ENCODE results near the gene VMP1.
"Not testable (repeated sequence)": the region's sequence is repeated elsewhere in the genome, so short reads cannot be mapped to it uniquely, and the experiment has no call there.

Gene VMP1

DNA sequence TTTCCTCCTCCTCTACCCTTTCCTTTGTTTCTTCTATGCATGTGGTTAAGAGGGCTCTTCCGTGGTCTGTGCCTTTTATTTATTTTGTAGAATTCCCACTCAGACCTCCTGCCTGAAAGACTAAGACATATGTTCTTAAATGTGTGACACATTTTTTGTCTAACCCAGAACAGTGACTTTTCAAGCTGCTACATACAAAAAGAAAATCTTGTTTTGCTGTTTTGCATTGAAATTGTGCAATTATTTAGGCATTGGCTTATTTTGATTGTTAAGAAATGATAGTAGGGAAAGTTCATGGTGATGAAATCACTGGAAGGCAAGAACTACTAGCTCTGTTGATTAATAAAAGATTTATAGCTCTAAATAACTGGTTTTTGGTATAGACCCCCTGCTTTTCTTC is 108.5 kb downstream of the VMP1 start:
- DNase-seq = no peak

GRCh38 chr17:59825533-59826322 is 118.3 kb downstream of the VMP1 start:
- no peak for DNase-seq

DNA sequence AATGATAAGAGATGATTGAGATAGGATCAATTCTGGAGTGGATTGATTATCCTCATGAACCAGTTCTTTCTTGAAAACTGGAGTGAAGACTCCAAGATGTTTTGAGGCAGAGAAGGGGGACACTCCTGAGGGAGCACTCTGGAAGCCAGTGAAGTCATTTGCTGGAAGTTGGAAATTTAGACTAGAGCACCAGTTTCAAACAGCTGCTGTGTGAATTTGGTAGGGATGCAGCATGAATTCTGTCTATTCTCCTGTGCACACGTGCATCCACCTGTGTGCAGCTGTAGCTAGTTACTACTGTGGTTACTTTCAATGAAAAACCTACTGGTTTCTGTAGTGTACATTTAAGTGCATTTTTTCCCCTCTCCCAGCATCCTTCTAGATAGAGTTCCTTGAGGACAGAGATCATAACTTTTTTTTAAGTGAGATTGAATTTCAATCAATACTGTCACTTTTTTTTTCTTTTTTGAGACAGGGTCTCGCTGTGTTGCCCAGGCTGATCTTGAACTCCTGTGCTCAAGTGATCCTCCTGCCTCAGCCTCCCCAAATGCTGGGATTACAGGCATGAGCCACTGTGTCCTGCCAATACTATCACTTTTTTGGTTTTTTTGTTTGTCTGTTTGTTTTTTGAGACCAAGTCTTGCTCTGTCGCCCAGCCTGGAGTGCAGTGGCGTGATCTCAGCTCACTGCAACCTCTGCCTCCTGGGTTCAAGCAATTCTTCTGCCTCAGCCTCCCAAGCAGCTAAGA is 119.4 kb downstream of the VMP1 start:
- no peak for DNase-seq

DNA sequence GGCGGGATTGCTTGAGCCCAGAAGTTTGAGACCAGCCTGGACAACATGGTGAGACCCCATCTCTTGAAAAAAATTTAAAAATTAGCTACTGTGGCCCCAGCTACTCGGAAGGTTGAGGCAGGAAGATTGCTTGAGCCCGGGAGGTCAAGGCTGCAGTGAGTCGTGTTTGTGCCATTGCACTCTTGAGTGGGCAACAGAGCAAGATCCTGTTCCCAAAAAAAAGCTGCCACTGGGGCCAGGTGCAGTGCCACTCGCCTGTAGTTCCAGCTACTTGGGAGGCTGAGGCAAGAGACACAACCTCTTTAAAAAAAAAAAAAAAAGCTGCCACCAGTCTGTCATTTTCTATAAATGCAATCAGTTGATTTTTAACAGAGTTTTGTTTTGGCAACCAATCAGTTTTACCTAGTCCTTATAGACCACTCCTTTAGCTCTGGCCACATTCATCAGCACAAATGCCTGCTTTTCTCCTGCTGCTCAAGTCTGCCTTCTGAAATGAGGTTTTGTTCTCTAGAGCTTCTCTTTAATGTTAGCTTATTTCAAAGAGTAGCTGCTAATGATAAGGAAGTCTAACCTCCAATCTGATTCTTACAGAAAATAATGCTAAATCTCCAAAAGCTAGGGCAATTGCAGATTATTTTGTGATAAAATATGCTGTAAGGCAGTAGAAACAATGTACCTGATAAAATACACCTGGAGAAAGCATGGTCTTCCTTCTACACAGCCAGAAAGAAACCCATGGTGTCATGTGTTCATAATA is 120.4 kb downstream of the VMP1 start:
- DNase-seq = no peak

GRCh38 chr17:59828478-59828760 is 121.0 kb downstream of the VMP1 start:
- no peak for DNase-seq

DNA sequence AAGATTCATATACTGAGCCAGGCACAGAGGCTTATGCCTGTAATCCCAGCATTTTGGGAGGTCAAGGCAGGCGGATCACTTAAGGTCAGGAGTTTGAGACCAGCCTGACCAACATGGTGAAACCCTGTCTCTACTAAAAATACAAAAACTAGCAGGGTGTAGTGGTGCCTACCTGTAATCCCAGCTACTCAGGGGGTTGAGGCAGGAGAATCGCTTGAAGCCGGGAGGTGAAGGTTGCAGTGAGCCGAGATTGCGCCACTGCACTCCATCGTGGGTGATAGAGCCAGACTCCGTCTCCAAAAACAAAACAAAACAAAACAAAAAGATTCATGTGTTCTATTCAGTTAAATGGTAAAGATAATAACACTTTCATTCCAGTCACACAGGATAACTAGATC is 121.4 kb downstream of the VMP1 start:
- DNase-seq = not testable (repeated sequence)

DNA sequence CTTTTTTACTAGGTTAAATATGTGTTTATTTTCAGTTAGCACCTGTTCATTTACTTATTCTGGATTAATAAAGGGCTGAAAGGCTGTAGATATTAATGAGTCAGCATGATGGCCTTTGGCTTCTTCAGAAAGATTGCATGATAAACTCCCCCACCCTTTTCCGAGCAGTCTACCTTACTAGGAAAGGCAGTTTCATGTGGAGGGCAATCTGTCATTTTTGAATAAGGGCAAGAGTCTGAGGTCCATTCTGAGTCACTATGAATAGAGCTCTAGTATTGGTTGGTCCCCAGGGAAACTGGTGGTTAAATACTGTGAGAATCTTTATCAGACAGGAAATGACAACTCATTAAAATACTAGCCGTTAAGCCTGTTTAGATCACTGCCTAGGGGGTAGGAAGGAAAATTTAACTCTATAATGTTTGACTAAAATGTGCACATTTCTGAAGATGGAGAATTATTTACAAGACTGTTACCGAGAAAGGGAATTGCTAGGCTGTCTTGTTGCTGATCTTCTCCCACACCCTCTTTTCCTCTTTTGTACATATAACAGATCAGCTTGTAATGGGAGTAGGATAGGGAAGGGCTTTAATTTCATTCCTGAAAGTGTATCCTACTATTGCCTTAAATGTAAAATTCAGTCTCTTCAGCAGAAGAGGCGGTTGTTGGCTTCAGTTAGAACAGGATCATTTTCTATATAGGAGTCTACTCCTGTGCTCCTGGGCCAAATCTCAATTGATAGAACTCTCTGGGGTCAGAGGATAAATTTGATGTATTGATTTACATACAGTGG is 122.0 kb downstream of the VMP1 start:
- DNase-seq = peak; percentile 99

DNA sequence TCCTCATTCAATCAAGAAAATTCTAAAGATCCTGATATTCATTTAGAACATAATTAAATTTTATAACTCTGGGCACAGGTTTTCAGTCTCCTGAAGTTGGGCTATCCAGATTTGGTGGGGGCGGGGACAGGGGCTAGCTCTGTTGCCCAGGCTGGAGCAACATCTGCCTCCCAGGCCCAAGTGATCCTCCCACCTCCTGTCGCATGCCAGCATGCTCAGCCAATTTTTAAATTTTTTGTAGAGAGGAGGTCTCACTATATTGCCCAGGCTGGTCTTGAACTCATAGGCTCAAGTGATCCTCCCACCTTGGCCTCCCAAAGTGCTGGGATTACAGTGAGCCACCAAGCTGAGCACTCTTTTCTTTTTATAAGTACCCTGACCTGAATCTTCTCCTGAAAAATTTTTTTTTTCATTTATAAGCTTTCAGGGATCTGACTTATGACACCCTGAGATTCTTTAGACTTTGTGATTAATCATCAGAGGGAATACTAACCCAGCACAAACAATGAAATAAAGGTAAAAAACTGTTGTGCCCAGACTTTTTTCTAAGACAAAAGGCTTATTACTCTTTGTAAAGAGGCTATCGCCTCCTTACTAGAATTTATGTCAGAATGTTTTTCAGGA is 122.7 kb downstream of the VMP1 start:
- peak; percentile 74 for DNase-seq

- no peak for DNase-seq
Observed at GRCh38 chr17:59830846-59831486, 123.5 kb downstream of the VMP1 start.

DNA sequence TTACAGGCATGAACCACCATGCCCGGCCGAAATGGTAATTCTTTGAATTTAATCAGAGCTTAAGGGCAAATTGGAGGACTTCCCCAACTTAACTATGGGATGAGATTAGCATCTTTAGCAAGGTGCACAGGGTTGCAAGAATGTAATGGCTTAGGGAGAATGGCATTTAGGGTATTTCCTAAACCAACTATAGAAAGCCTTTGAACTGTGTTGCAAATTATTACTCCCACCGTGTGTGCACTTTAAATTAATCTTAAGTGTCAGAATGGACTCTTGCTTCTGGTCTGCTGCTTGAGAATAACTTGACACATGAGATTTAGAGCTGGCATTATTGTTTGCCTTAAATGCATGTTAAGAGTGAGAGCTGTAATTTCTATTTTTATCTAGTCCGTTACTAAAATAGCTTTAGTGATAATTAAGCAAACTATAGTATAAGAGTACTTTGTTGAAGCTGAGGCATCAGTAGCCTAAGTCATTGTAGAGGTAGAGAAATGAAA is 125.5 kb downstream of the VMP1 start:
- DNase-seq = no peak

DNA sequence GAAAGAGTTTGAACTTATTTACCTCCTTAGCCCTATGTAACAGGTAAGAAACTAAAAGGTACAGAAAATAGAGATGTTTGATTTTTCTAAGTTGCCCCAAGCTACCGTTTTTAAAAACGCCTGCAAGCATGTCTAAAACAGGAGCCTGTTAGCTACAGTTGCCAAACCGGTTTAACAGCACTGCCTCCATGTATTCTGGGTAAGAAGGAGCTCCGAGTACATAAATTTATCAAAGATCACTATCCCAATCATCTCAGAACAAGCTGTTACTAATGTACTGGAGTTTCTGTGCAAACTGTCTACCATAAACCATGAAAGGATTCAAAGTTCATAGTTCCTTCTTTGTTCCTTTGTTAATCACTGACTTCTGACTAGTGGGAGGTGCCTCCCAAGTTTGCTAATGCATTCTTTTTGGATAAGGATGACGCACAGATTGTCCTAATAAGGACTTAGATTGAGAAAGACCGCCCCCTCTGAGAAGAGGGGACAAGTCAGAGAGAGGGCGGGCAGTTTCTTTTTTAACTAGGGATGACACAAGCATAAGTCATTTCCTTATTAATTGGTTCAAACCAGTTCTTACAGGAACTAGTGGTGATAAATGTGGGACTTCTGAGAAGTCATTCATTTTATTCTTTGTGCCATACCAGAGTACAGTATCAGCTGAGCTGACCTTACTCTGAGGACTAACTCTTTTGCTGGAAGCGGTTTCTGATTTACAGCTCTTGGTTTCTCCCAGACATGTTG is 130.0 kb downstream of the VMP1 start:
- DNase-seq = peak; percentile 99

DNA sequence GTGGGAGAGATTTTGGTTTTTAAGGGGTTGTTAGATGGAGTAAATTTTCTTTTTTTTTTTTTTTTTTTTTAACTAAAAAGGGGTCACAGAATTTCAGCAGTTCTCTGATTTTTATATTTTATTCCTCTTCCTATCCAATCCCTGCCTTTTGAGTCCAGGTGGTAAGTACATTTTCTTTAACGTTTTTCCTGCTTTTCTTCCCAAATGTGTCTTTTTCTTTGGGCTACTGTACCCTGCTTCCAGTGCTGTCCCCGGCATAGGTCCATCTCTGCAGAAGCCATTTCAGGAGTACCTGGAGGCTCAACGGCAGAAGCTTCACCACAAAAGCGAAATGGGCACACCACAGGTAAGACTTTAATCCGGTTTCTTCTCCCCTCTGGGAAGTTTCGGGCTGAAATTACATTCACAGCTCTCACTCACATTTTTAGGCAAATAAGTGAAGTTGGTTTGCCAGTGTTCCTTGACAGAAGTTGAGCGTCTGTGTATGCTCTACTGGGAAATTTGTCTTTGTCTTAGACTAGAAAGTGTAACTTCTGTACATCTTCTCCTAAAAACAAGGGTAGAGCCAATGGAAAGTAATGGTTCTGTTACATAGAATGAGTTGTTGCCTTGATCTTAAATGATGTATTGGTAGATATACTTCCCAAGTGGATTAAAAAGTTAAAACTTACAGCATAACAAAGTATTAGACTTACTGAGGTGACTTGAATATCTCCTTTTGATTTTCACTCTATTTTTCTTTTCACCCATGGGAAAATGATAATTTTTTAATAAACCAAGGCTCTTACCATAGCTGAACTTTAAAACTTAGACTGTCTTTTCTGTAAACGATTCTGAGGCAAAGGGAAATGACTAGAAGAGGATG is 130.8 kb downstream of the VMP1 start:
- DNase-seq = no peak

DNA sequence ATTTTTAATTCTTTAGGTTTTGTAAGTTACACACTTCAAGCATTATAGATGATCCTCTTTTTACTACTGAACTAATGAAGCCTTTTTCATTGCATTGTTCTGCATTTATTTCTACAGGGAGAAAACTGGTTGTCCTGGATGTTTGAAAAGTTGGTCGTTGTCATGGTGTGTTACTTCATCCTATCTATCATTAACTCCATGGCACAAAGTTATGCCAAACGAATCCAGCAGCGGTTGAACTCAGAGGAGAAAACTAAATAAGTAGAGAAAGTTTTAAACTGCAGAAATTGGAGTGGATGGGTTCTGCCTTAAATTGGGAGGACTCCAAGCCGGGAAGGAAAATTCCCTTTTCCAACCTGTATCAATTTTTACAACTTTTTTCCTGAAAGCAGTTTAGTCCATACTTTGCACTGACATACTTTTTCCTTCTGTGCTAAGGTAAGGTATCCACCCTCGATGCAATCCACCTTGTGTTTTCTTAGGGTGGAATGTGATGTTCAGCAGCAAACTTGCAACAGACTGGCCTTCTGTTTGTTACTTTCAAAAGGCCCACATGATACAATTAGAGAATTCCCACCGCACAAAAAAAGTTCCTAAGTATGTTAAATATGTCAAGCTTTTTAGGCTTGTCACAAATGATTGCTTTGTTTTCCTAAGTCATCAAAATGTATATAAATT is 132.3 kb downstream of the VMP1 start:
- no peak for DNase-seq

- no peak for DNase-seq
Observed at GRCh38 chr17:59840329-59841090, 133.1 kb downstream of the VMP1 start.

GRCh38 chr17:59841091-59841881 is 133.8 kb downstream of the VMP1 start:
- not testable (repeated sequence) for DNase-seq

GRCh38 chr17:59841882-59842263 is 134.4 kb downstream of the VMP1 start:
- not testable (repeated sequence) for DNase-seq

GRCh38 chr17:59842901-59843652 is 135.6 kb downstream of the VMP1 start:
- no peak for DNase-seq
